HG03108 (cell line): ENCODE measurements around the gene PEMT.
"Not testable (repeated sequence)": the region's sequence is repeated elsewhere in the genome, so short reads cannot be mapped to it uniquely, and the experiment has no call there.

Experiments used
- ATAC-seq: cut with Tn5 transposase; IDR thresholded peaks from one replicate; pipeline ENCODE4 v1.9.1; 2021; ENCODE audit warnings: moderate library complexity; ENCODE audit not compliant: unreplicated experiment

PEMT gene, protein sequence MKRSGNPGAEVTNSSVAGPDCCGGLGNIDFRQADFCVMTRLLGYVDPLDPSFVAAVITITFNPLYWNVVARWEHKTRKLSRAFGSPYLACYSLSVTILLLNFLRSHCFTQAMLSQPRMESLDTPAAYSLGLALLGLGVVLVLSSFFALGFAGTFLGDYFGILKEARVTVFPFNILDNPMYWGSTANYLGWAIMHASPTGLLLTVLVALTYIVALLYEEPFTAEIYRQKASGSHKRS

DNA sequence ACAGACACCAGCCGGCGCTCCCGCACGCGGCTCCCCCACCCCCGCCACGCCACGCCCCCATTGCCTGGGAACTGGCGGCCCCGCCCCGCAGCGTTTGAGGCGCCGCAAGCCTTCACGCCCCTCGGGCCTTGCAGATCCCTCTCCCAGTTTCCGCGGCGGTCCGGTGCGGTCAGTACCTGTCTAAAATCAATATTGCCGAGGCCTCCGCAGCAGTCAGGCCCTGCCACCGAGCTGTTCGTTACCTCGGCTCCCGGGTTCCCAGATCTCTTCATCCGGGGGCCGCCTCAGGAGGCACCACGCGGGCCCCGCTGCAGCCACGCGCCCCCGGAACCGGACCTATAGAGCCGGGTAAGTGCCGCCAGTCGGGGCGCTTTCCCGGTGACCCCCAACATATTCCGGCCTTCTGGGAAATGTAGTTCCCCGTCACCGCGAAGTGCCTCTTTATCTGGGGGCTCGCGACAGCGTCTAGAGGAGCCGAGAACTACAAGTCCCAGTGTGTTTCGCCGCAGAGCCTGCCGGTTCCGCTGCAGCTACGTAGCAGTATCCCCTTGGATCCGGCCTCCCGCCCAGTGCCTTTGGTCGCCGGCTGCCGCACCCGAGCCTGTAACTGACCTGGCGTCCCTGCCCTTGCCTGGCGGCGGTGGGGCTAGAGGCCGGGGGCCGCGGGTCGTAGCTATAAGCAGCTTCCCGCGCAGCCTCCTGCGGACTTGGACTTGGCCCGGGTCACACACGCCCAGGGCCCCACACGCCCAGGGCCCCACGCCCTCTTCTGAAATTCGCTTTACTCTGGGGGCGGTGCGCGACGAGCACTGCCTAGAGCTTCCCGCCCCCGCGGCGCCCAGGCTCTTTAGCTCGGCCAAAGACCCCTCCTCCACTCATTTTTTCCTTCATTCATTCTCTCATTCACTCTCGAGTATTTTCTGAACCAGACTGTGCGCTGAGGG is at the start of gene PEMT:
TSS of gene PEMT (minus strand) at position 354 of the 944 bp plus-strand sequence. CDS start at position 272, 82 bp downstream.
- ATAC-seq: peak; percentile 96

DNA sequence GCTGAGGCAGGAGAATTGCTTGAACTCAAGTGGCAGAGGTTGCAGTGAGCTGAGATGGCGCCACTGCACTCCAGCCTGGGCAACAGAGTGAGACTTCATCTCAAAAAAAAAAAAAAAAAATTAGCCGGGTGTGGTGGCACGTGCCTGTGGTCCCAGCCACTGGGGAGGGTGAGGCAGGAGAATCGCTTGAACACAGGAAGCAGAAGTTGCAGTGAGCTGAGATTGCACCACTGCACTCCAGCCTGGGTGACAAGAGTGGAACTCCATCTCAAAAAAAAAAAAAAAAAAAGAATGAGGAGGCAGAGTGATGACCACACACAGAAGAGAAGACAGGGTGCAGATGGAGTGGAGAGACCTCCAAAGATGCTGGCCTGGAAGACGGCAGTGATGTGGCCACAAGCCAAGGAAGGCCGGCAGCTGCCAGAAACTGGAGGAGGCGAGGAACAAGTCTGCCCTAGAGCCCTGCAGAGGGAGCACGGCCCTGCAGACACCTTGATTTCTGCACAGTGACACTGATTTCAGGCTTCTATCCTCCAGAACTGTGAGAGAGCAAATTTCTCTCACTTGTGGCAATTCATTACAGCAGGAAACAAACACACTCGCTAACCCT is 48.3 kb upstream of the PEMT start:
- not testable (repeated sequence) for ATAC-seq

DNA sequence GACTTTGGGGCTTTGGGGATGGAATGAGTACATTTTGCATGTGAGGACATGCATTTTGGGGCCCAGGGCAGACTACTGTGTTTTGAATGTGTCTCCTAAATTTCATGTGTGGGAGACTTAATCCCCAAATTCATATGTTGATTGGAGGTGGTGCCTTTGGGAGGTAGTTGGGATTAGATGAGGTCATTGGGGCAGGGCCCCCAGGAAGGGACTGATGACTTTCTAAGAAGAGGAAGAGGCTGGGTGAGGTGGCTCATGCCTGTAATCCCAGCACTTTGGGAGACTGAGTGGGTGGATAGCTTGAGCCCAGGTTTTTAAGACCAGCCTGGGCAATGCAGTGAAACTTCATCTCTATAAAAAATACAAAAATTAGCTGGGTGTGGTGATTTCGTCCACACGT is 47.0 kb upstream of the PEMT start:
- ATAC-seq: no peak

DNA sequence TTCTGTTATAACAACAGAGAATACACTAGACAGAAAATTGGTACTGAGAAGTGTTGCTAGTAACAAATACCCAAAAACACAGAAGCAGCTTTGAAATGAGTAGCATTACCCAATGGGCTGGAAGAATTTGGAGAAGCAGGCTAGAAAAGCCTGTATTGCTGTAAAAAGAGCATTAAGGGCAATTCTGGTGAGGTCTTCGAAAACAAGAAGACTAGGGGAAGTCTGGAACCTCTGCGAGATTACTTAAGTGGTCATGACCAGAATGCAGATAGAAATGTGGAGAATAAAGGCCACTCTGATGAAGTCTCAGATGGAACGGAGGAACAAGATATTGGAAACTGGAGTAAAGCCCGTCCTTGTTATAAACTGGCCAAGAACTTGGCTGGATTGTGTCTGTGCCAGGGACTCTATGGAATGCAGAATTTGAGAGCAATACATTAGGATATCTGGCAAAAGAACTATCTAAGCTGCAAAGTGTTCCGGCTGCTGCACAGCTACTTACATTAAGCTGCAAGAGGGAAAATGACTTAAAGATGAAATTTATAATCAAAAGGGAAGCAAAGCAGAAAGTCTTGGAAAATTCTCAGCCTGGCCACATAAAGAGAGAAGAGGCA is 44.9 kb upstream of the PEMT start:
- no peak for ATAC-seq

DNA sequence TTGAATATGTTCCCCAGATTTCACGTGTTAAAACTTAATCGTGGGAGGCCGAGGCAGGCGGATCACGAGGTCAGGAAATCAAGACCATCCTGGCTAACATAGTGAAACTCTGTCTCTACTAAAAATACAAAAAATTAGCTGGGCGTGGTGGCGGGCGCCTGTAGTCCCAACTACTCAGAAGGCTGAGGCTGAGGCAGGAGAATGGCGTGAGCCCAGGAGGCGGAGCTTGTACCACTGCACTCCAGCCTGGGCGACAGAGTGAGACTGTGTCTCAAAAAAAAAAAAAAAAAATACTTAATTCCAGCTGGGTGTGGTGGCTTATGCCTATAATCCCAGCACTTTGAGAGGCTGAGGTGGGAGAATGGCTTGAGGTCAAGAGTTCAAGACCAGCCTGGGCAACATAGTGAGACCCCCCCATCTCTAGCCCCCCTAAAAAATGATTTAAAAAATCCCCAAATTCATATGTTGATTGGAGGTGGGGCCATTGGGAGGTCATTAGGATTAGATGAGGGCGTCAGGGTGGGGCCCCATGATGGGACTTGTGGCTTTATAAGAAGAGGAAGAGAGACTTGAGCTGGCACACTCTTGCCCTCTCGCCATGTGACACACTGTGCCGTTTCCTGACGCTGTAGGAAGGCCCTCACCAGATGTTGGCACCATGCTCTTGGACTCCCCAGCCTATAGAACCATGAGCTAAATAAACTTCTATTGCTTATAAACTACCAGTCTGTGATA is 44.2 kb upstream of the PEMT start:
- ATAC-seq: not testable (repeated sequence)

DNA sequence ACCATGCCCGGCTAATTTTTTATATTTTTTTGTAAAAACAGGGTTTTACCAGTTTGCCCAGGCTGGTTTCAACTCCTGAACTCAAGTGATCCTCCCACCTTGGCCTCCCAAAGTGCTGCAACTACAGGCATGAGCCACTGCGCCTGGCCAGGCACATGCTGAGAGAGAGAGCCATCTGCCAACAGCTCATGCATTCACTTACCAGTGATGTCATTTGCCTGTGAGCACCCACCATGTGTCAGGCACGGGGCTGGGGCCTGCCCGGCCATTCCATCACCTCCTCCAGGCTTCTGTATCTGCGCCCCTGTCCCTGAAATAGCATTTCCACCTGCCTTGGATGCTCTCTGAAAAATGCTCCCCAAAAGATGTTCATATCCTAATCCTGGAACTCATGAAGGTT is 43.6 kb upstream of the PEMT start:
- no peak for ATAC-seq

DNA sequence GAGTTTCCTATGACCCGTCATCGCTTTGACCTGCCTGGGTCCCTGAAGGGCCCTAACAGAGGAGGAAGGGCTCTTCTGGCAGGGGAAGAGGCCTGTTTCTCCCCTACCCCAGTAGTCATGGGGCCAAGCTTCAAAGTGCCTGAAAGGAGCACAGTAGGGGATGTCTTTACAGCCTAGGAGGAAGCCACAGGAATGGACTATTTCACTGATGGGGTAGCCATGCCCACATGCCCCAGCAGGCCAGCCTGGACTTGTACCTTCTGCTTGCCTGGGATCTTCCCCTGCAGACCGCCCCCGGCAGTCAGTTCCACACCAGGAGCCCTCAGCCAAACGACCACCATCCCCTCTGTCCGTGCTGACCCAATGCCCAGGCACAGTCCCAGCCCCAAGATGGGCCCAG is 41.8 kb upstream of the PEMT start:
- ATAC-seq: no peak

DNA sequence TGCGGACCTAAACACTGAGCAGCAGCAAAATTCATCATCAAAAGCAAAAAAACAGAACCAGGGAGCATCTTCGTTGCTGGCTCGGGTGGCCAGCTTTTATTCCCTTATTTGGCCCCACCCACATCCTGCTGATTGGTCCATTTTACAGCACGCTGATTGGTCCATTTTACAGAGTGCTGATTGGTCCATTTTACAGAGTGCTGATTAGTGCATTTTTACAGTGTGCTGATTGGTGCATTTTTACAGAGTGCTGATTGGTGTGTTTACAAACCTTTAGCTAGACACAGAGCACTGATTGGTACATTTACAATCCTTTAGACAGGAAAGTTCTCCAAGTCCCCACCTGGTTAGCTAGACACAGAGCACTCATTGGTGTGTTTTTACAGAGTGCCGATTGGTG is 41.2 kb upstream of the PEMT start:
- not testable (repeated sequence) for ATAC-seq

DNA sequence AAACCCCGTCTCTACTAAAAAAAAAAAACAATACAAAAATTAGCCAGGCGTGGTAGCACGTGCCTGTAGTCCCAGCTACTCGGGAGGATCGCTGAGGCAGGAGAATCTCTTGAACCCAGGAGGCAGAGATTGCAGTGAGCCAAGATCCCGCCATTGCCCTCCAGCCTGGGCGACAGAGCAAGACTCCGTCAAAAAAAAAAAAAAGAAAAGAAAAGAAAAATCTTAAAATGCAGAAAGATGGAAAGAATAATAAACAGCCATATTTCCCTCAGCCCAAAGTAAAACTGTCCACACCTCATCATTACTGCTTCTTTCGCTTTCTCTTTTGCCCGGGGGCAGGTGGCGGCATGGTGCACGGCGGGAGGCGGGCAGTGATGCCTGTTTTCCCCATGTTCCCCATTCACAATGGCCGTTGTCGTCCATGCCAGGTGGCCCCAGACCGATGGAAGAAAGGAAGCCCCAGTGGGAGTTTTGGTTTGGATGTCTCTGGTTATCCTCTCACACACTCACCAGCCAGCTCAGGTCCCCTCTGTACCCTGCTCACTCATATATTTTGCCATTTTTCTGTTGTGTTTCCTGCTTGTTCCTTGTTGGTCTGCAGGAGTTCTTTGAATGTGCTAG is 37.0 kb upstream of the PEMT start:
- no peak for ATAC-seq

DNA sequence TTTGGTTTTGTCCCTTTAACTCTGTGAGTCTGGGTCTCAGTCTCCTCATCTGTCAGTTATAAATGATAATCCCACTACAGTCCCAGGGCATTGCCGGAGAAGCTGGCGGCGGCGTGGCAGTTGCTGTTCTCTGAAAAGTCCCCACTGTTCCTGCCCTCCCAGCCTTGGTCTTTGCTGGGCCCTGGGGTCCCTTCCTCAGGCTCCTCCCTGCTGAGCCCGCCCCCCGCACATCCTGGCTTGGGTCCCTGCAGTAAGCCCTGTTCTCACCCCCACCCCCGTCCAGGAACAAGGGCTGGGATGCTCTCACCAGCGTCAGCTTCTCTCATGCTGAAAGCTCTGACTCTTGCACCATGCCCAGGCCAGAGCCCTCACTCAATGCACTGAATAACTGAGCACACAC is 35.3 kb upstream of the PEMT start:
- no peak for ATAC-seq

DNA sequence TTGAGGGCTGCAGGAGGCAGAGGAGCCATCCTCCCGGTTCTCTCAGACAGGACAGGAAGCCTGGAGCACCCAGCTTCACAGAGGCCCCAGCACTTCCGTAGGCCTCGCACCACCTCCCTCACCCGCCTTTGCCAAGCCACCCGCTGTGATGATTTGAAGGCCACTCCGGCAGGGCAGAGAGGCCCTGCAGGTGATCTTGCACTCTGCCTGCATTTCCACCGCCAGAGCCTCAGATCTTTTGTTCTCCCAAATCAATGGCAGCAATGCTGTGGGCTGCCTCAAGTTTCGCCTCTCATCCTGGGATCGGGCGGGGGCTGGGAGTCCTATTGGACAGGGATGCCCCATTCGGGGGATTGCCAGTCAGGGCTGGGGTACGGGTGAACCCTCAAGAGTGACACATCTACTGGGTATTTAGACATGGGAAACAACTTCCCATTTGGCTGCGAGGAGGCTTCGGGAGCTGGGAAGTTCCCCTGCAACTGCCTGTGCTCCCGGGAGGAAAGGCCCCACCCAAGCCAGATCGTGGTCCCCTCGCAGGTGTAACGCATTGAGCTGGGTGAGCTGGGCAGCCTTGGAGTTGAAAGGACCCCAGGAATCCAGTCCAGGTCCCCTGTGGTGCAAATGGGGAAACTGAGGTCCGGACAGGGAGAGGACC is 34.8 kb upstream of the PEMT start:
- no peak for ATAC-seq

DNA sequence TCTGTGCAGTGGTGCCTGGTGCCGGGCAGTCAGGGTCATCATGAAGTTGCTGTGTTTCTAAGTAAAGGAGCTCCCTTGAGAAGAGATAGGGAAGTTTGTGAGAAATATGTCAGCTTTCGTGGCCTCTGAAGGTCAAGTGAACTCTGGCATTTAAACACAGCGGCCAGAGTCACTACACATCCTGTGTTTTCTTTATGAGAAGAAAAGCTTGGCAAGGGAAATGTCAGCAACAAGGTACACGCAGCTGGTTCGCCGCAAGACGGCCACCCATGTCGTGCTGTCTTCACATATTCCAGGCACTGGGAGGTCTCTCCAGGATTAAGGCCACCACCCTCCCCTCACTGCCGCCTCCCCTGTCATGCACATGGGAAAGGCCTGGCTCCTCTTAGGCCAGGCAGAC is 33.2 kb upstream of the PEMT start:
- no peak for ATAC-seq

DNA sequence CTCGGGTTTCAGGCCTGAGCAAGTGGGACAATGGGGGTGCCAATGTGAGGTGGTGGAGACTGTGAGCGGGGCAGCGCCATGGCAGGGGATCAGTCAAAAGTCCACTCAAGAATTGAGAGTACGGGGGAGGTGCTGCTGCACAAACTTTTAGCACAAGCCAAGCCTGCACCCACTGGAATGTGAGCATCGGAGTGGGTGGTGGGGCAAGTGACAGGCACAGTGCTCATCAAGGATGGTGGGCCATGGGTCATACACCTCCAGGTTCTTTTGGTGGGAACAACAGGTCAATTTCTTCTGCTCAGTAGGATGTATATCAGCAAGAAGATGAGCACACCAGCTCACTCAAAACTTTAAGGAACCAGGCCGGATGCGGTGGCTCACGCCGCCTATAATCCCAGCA is 32.4 kb upstream of the PEMT start:
- ATAC-seq: no peak

DNA sequence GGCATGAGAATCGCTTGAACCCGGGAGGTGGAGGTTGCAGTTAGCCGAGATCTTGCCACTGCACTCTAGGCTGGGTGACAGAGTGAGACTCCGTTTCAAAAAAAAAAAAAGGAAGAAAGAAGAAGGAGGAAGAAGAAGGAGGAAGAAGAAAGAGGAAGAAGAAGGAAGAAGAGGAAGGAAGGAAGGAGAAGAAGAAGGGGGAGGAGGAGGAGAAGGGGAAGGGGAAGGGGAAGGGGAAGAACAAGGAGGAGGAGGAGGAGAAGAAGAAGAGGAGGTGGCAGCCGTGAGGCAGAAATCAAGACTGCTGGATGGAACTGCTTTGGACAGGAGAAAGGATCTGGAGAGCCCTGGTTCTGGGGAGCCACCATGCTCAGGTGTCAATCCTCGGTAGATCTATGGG is 29.7 kb upstream of the PEMT start:
- no peak for ATAC-seq

DNA sequence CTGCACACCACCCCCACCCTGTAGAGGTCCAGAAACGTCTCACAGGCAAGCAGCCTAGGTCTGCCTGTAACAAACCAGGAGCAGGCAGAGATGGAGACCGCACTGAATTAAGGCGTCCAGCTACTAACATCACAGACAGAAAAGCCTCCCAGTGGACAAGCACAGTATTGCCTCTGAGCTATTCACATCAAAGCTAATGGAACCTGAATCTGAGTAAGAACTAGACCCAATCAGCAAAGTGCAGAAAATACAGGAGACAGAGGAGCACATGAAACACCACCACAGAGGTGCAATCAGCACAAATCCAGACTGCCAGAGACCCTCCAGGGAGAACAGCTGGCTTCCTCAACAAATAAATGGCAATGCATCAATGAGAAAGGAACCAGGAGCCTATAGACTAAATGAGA is 22.2 kb upstream of the PEMT start:
- peak; percentile 45 for ATAC-seq

DNA sequence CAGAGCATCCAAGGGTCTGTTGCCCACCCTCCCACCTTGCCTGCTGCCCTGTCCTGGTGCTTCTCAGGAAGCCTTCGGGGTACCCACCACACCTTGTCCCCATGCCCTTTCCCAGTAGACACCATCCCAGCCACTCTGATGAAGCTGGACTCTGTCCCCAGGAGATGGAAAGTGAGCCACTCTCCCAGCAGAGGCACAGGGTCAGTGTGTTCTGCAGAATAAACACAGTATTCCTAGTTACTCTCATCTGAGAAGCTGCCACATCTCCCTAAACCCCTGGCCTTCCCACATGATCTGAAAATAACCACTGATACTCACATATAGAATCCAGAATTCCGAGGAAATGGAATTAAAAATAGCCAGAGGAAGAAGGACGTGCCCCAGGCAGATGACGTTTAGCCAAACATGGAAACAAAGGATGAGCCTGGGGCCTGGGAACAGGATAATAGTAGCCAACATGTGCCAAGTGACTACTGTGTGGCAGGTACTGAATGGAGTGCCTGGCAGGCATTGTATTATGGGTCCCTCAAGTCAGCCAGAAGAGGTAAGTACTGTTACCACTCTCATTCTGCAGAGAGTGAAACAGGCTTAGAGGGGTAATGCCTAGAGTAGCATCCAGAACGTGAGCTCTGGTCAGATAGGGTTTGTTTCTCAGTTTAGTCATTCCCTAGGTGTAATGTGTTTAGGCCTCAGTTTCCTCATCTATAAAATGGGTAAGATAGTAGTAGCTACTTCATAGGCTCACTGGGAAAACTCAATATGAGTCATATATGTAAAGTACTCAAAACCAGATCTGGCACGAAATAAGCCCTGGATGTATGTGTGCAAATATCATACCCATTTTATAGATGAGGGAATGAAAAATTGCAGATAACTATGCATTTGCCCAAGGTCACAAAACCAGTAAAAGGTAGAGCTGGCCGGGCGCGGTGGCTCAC is 20.8 kb upstream of the PEMT start:
- no peak for ATAC-seq

DNA sequence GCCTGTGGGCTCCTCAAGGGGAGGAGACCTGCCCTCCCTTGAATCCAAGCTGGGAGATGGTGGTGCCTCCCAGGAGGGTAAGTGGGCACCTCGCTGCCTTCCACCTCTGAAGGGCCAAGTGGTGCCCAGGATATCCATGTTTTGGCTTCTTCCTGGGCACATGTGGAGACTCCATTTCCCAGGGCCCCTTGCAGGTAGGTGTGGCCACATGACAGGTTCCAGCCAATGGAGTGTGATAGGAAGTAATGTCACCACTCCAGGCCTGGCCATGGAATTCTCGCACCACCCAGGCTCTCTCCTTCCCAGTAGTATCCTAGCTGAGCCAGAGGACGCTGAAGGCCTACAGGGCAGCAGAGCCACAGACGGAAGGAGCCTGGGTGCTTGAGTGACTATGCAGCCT is 17.6 kb upstream of the PEMT start:
- no peak for ATAC-seq

DNA sequence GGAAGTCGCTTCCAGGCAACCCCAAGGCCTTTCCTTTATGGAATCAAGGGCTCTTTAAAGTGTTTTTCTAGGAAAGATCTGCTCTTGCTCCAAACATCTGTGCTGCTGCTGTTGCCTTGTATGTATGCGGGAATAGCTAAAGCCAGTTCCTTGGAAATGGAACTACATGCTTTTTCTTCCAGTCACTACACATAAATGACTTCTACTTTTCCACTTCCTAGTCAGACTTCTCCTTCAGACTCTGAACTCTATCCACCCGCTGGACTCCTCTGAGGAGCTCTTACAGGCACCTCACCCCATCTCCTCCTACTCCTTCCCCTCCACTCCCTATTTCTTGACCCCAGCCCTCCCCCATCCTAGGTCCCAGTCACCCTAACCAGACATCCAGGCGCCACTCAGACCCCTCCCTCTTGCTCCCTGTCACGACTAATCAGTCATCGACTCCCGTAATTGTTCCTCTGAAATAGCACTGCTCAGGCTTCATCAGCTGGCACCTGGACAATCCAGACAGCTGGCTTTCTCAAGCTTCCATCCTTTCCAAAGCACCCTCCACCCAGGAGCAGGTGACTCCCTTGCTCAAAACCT is 15.0 kb upstream of the PEMT start:
- ATAC-seq: no peak
